Panc1 (cell line): ENCODE data around the gene MDFIC2. TPM values are rescaled to one million over a fixed set of nuclear protein-coding genes. Genes with fewer than 3 reads are reported as not detected.

Experiments used
- ATAC-seq: fragments of 200-7000 bp; cut with Tn5 transposase; 2 replicates; pipeline ENCODE4 v1.9.1; 2020; ENCODE audit warnings: mild to moderate bottlenecking, moderate library complexity
- BruUV-seq: library from RNA; stranded (reverse); fragments of 400-500 nt; replicated peaks from 2 replicates; lab custom pipeline; 2021; lab: Mats Ljungman, UMichigan
- CTCF ChIA-PET: fragments of 300-600 bp; sonication (Branson Sonifier 250); formaldehyde crosslinking; loops from one replicate; lab custom pipeline; 2022; ENCODE audit warnings: antibody characterized with exemption; lab: Charles Lee
- POLR2A ChIA-PET: fragments of 300-600 bp; sonication (Branson Sonifier 250); formaldehyde crosslinking; loops from one replicate; lab custom pipeline; 2022; ENCODE audit warnings: antibody characterized with exemption; lab: Charles Lee
- DNase-seq: peaks from one replicate; pipeline ENCODE4 v3.0.0-alpha.2; 2010; ENCODE audit warnings: low read depth, low spot score
- H3K27ac ChIP-seq: 2 replicates; pipeline ENCODE4 v1.5.1; 2011; ENCODE audit warnings: mild to moderate bottlenecking, low read length, inconsistent platforms
- H3K27me3 ChIP-seq: fragments of 200-500 bp; sonication (Bioruptor generic); 2 replicates; pipeline ENCODE4 v1.6.0; 2014; ENCODE audit warnings: low read length, inconsistent platforms; ENCODE audit not compliant: control insufficient read depth, insufficient read depth
- H3K36me3 ChIP-seq: fragments of 200-500 bp; sonication (Bioruptor generic); 2 replicates; pipeline ENCODE4 v1.5.1; 2014; ENCODE audit warnings: inconsistent platforms, mild to moderate bottlenecking, low read length, moderate library complexity; ENCODE audit not compliant: control insufficient read depth, insufficient read depth
- H3K4me1 ChIP-seq: 2 replicates; pipeline ENCODE4 v1.5.1; 2011; ENCODE audit warnings: inconsistent platforms, mild to moderate bottlenecking, low read length, moderate library complexity; ENCODE audit not compliant: control insufficient read depth, insufficient read depth
- H3K4me3 ChIP-seq, 2 experiments: 2 replicates each; pipeline ENCODE4 v1.5.1; 2011 to 2012; ENCODE audit warnings: low read depth in 2 of 2, low read length in 2 of 2, mild to moderate bottlenecking in 2 of 2, inconsistent platforms in 1 of 2, moderate library complexity in 1 of 2
- H3K9me3 ChIP-seq: fragments of 200-500 bp; sonication (Bioruptor generic); 2 replicates; pipeline ENCODE4 v1.5.1; 2014; ENCODE audit warnings: low read depth, mild to moderate bottlenecking, inconsistent platforms, low read length, moderate library complexity; ENCODE audit not compliant: control insufficient read depth, insufficient read depth
- CTCF ChIP-seq: fragments of 450-650 bp; IDR thresholded peaks from 2 replicates; pipeline ENCODE4 v1.5.1; 2017; ENCODE audit warnings: mild to moderate bottlenecking
- POLR2AphosphoS5 ChIP-seq: IDR thresholded peaks from 2 replicates; pipeline ENCODE4 v1.6.1; 2012; ENCODE audit warnings: mild to moderate bottlenecking, low read depth, low read length, moderate library complexity
- REST ChIP-seq, 2 experiments: IDR thresholded peaks; 2 replicates each; pipeline ENCODE4 v1.6.1; 2011 to 2012; ENCODE audit warnings: low read depth in 2 of 2, control low read depth in 1 of 2, low read length in 1 of 2, mild to moderate bottlenecking in 1 of 2, moderate library complexity in 1 of 2; ENCODE audit not compliant: insufficient read depth in 1 of 2
- SIN3A ChIP-seq: IDR thresholded peaks from 2 replicates; pipeline ENCODE4 v1.6.1; 2012; ENCODE audit warnings: low read depth, mild to moderate bottlenecking, low read length, moderate library complexity, borderline replicate concordance; ENCODE audit not compliant: insufficient read depth
- TCF7L2 ChIP-seq: IDR thresholded peaks from 2 replicates; pipeline ENCODE4 v1.6.1; 2011; ENCODE audit warnings: mild to moderate bottlenecking, low read depth, low read length, inconsistent platforms
- in situ Hi-C: cut with HindIII; loops from 2 replicates; pipeline ENCODE4 v1.10.0; 2016; ENCODE audit warnings: low sequenced_read_pairs, low pct_unique_long_range_greater_than_20kb
- intact Hi-C: fragments of 100-400 bp; cut with micrococcal nuclease; formaldehyde crosslinking; loops from one replicate; pipeline ENCODE4 v1.10.0; 2022; ENCODE audit not compliant: unreplicated experiment
- total RNA-seq: library from RNA; stranded (reverse); gene quantifications from one replicate; pipeline ENCODE4 v1.2.1, GENCODE V29; 2021; ENCODE audit not compliant: unreplicated experiment

Gene MDFIC2
- total RNA-seq, 1 experiment from 2014 or later = not detected

- intact Hi-C loops = no loop called here
- DNase-seq = no peak
- ATAC-seq = no peak
- H3K27me3 ChIP-seq = no peaks in the 10 kb centered on the region
- no peaks in the 10 kb centered on the region for H3K36me3 ChIP-seq
- H3K4me3 ChIP-seq = no peak overlapping the region
- no peak for TF ChIP-seq SIN3A
- TF ChIP-seq CTCF = no peak
- no peak for TF ChIP-seq TCF7L2
- no peak for TF ChIP-seq POLR2AphosphoS5
- TF ChIP-seq REST (IDR thresholded peaks at IDR 0.05; ENCODE audit: insufficient read depth in 1 of 2, low read depth in 2 of 2, low read length in 1 of 2) = no peak
- in situ Hi-C loops = no loop called here
- no peaks in the 10 kb centered on the region for H3K9me3 ChIP-seq
- no peak overlapping the region for H3K27ac ChIP-seq
- H3K4me1 ChIP-seq = no peaks in the 10 kb centered on the region
- BruUV-seq = no TSS peak
- ChIA-PET CTCF (no interaction called here), POLR2A (no interaction called here)
Measured at GRCh38 chr3:70149714-70150400, 162.6 kb downstream of the MDFIC2 start.
